GM19372 (cell line): Measurements from ENCODE around the gene ATP8A2.

ENCODE experiments used
- ATAC-seq: cut with Tn5 transposase; IDR thresholded peaks from one replicate; pipeline ENCODE4 v1.9.1; 2021; ENCODE audit warnings: mild to moderate bottlenecking, low read depth, moderate library complexity; ENCODE audit not compliant: unreplicated experiment

Gene ATP8A2

DNA sequence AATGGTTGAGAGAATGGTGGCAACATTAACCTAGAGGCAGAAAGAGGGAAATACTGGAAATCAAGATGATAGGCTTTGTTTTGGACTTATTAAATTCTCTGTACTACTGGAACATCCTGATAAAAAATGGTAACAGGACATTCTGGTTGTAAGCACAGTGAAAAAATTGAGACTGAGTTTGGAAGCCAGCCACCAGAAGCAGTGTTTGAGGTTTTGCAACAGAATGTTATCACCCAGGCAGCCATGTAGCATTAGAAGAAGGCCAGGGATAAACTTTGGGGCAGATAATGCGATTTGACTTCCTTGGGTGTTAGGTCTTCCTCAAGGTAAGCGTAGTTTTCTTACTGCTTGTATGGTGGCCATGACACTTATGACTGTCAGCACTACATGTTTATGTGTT lies 307.4 kb downstream of the ATP8A2 start:
- no peak for ATAC-seq

DNA sequence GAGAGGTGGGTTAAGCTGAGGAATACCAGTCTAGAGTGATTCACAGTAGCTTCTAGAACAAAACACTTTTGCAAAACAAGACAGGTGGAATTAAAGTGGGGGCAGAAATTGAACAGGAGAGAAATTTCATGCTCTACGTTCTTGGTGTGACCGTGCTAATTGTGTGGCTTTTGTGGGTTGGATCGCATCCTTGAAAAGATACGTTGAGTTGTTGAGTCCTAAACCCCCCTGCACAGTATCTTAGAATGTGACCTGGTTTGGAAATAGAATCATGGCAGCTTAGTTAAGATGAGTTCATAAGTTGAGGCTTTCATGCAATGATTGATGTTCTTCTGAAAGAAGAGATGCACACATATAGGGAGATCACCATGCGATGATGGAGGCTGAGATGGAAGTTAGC lies 308.2 kb downstream of the ATP8A2 start:
- no peak for ATAC-seq

DNA sequence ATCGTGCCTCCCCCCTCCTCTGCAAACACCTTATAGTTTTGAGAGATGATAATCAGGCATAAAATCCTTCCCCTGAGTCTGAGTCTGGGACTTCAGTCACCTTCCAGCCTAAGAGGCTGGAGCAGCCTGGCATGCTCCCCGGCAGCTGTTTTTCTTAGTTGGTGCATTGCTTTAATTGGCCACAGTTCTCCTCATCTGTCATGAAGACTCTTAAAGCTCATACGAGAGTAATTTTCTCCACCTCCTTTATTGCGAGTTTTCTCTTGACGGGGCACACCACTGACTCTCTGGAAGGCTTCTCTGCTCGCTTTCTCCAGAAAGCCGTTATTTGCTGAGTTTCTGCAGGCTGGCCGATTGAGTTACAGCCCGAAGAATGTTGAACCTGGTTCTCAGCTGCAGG lies 310.5 kb downstream of the ATP8A2 start:
- no peak for ATAC-seq

GRCh38 chr13:25683056-25683455 lies 311.3 kb downstream of the ATP8A2 start:
- ATAC-seq = no peak

- ATAC-seq = no peak
Measured at GRCh38 chr13:25683662-25684370, 312.0 kb downstream of the ATP8A2 start.

GRCh38 chr13:25684491-25684890 lies 312.7 kb downstream of the ATP8A2 start:
- ATAC-seq = no peak

DNA sequence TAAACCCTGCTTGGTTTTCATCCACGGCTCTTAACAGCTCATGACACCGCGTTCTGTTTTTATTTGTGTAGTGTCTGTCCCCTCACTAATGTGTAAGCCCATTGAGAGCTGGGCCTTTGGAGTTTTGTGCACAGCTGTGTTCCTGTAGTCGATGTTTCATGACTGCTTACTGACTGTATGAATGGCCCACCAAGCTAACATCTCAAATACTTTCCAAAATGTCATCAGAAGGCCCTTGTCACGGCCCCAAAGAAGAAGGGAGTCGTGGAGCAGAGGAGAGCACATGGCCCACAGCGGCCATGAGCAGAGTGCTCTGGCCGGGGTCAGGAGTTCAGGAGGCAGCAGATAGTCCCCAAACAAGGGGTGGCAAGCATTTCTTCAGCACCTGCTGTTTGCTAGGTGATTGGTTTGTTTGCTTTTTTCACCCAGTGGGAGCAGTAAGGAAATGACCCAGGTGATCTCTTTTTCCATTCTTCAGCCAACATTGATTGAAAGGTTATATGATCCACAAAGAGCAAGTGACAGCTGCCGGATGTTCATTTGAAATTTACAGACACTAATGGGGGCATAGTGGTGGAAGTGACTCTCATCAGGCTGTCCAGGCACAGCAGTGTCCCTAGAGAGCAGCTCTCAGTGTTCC lies 315.2 kb downstream of the ATP8A2 start:
- ATAC-seq = no peak

- no peak for ATAC-seq
Measured at GRCh38 chr13:25687471-25688225, 315.9 kb downstream of the ATP8A2 start.

- no peak for ATAC-seq
Measured at GRCh38 chr13:25688536-25688935, 316.8 kb downstream of the ATP8A2 start.

DNA sequence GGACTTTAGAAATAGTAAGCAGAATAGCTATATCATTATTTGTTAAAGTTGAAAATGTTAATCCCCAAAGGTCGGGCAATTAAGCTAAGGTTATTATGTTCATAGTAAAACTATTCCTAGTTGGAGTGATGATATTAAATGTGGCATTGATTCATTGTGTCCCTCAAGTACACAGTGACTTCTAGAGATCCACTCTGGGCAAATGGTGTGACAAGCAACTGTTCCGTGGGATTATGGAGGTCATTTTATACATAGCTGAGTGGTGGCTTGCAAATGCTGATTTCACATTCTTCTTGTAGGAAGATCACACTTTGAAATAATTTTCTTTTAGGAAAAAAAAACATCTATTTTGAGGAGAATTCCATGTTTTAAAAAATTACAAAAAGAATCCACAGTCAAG lies 317.8 kb downstream of the ATP8A2 start:
- ATAC-seq = no peak

DNA sequence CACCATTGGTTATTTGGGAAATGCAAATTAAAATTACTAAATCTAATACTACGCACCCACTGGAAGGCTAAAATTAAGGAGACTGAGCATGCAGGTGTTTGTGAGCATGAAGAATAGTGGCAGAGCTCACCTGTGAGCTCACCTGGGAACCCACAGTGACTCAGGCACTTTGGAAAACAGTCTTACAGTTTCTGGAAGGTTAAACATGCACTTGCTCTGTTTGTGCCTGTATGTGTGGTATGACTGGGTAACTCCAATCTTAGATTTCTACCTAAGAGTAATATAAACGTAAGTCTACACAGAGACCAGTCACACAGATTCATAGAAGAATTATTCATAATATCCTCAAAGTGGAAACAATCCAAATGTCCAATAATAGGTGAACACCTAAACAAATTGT lies 318.8 kb downstream of the ATP8A2 start:
- no peak for ATAC-seq

DNA sequence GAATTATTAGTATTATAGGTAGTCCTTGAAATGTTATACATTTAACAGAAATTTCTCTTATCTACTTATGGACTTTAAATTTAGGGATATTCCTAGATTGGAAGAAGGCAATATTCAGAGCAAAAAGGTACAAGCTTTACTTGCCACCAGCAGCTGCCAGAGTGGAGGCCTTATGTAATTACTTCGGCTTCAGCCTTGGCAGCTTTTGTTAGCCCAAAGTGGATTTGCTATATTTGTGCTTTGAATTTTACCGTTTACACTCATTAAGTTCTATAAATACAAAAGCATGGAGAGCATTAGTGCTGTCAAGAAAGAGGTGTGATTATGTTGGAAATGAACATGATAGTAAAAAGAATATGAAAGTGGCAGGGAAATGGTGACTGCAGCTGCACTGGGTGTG lies 319.9 kb downstream of the ATP8A2 start:
- no peak for ATAC-seq

DNA sequence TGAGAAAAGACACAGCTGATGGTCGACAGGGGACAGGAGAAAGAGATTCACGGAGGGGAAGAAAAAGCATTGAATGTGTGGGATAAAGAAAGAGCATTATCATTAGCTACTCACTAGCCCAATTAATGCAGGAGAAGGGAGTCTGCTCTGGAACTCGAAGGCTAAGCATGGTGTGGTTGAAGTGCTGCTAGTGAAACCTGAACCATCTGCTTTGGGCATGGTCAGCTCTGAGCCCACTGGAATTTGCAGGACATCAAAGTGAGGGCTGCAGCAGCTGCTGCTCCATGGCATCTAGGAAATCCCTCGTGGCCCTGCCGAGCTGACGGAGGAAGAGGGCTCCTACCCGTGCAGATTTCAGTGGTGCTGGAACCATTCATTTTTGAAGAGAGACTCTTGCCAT lies 320.3 kb downstream of the ATP8A2 start:
- ATAC-seq = no peak

- ATAC-seq = no peak
Measured at GRCh38 chr13:25699056-25699455, 327.3 kb downstream of the ATP8A2 start.

GRCh38 chr13:25699600-25699999 lies 327.8 kb downstream of the ATP8A2 start:
- no peak for ATAC-seq

- ATAC-seq = no peak
Measured at GRCh38 chr13:25701304-25701703, 329.5 kb downstream of the ATP8A2 start.

GRCh38 chr13:25702386-25702785 lies 330.6 kb downstream of the ATP8A2 start:
- no peak for ATAC-seq

GRCh38 chr13:25707726-25708125 lies 336.0 kb downstream of the ATP8A2 start:
- no peak for ATAC-seq

DNA sequence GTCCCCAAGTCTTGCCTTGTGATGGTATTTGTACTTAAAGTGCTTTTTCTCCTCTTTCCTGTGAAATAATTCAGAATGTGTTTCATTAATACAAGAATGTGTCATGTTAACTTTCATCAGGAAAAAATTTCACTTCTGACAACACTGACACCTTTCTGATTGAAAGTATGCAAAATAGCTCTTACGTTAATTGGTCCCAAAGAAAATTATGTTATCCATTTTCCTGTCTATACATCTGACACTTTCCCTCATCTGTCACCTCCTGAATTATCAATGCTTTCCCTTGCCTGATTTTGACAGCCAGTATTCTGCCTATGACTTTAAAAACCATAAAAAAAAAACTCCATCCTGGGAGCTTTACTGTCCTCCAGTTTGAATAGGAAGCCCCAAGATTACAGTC lies 336.5 kb downstream of the ATP8A2 start:
- ATAC-seq = no peak

- ATAC-seq = no peak
Measured at GRCh38 chr13:25709088-25709487, 337.3 kb downstream of the ATP8A2 start.

DNA sequence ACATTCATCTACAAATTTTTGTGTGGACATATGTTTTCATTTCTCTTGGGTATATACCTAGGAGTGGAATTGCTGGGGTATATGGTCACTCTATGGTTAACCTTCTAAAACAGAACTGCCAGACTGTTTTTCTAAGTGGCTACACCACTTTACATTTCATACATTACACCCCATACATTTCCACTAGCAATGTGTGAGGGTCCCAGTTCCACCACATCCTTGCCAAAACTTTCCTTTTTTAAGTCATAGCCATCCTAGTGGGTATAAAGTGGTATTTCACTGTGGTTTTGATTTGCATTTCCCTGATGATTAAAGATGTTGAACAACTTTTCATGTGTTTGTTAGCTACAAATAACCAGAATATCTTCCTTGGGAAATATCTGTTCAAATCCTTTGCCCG lies 344.0 kb downstream of the ATP8A2 start:
- ATAC-seq = no peak
